GM18505 (cell line): Measurements from ENCODE around the gene KIRREL1.

ENCODE experiments used
- ATAC-seq: cut with Tn5 transposase; IDR thresholded peaks from one replicate; pipeline ENCODE4 v1.9.1; 2021; ENCODE audit not compliant: unreplicated experiment
- POLR2A ChIP-seq: IDR thresholded peaks from 4 replicates; pipeline ENCODE4 v1.6.1; 2011; ENCODE audit warnings: borderline replicate concordance; ENCODE audit not compliant: insufficient read depth, insufficient read length; ENCODE audit errors: extremely low read depth

Gene KIRREL1

GRCh38 chr1:158002631-158003405, 9.4 kb downstream of the KIRREL1 start:
- no peak for ATAC-seq
- no peak for TF ChIP-seq POLR2A

- no peak for TF ChIP-seq POLR2A
- ATAC-seq, result no peak
These were observed 10.0 kb downstream of the KIRREL1 start for GRCh38 chr1:158003406-158003800.

- no peak for TF ChIP-seq POLR2A
- no peak for ATAC-seq
These were observed 11.8 kb downstream of the KIRREL1 start for GRCh38 chr1:158005224-158005623.

GRCh38 chr1:158007180-158007579, 13.7 kb downstream of the KIRREL1 start:
- no peak for ATAC-seq
- TF ChIP-seq POLR2A, result no peak

GRCh38 chr1:158007667-158008386, 14.4 kb downstream of the KIRREL1 start:
- no peak for ATAC-seq
- TF ChIP-seq POLR2A, result no peak

GRCh38 chr1:158008630-158009029, 15.2 kb downstream of the KIRREL1 start:
- ATAC-seq, result no peak
- no peak for TF ChIP-seq POLR2A

- ATAC-seq, result no peak
- TF ChIP-seq POLR2A, result no peak
These were observed 18.3 kb downstream of the KIRREL1 start for GRCh38 chr1:158011714-158012113.

GRCh38 chr1:158013840-158014730, 20.6 kb downstream of the KIRREL1 start:
- no peak for ATAC-seq
- no peak for TF ChIP-seq POLR2A

- TF ChIP-seq POLR2A, result no peak
- no peak for ATAC-seq
These were observed 21.4 kb downstream of the KIRREL1 start for GRCh38 chr1:158014731-158015320.

- ATAC-seq, result no peak
- no peak for TF ChIP-seq POLR2A
These were observed 23.3 kb downstream of the KIRREL1 start for GRCh38 chr1:158016651-158017335.

GRCh38 chr1:158017800-158018595, 24.6 kb downstream of the KIRREL1 start:
- TF ChIP-seq POLR2A, result no peak
- ATAC-seq, result no peak

- ATAC-seq, result no peak
- TF ChIP-seq POLR2A, result no peak
These were observed 25.9 kb downstream of the KIRREL1 start for GRCh38 chr1:158019171-158019868.
